OCI-LY7 (cell line): ENCODE measurements around the gene CAPN10. TPM values are rescaled to one million over a fixed set of nuclear protein-coding genes. Genes with fewer than 3 reads are reported as not detected.

Experiments used
- BruUV-seq: library from RNA; stranded (reverse); fragments of 400-500 nt; replicated peaks from 2 replicates; lab custom pipeline; 2021; lab: Mats Ljungman, UMichigan
- CTCF ChIA-PET: fragments of 300-600 bp; sonication (Branson Sonifier 250); formaldehyde crosslinking; loops from one replicate; lab custom pipeline; 2022; ENCODE audit warnings: antibody characterized with exemption; ENCODE audit not compliant: unreplicated experiment; lab: Charles Lee
- POLR2A ChIA-PET: fragments of 300-600 bp; sonication (Branson Sonifier 250); formaldehyde crosslinking; loops from one replicate; lab custom pipeline; 2022; ENCODE audit warnings: antibody characterized with exemption; lab: Charles Lee
- DNase-seq: peaks from one replicate; pipeline ENCODE4 v3.0.0-alpha.2; 2015; ENCODE audit warnings: low spot score
- H2AFZ ChIP-seq: fragments of 200-600 bp; sonication (generic), shearing (Covaris generic); 2 replicates; pipeline ENCODE4 v1.6.1; 2014; ENCODE audit warnings: mild to moderate bottlenecking, antibody characterized with exemption, low read length, moderate library complexity
- H3K27ac ChIP-seq: fragments of 200-600 bp; sonication (generic); 2 replicates; pipeline ENCODE4 v1.5.1; 2014; ENCODE audit warnings: mixed run types, low read depth, mild to moderate bottlenecking, moderate library complexity, low read length, inconsistent platforms; ENCODE audit not compliant: poor library complexity, severe bottlenecking
- H3K36me3 ChIP-seq: fragments of 200-600 bp; sonication (generic); 2 replicates; pipeline ENCODE4 v1.6.1; 2014; ENCODE audit warnings: mild to moderate bottlenecking, antibody characterized with exemption, low read length, moderate library complexity, mixed read lengths; ENCODE audit not compliant: insufficient read depth
- H3K4me1 ChIP-seq: fragments of 200-600 bp; sonication (generic); 2 replicates; pipeline ENCODE4 v1.5.1; 2014; ENCODE audit warnings: mild to moderate bottlenecking, low read length; ENCODE audit not compliant: insufficient read depth, poor library complexity, severe bottlenecking
- H3K4me2 ChIP-seq: fragments of 200-600 bp; sonication (generic); 2 replicates; pipeline ENCODE4 v1.6.1; 2014; ENCODE audit warnings: mild to moderate bottlenecking, low read length
- H3K4me3 ChIP-seq: fragments of 200-600 bp; sonication (generic); 2 replicates; pipeline ENCODE4 v1.5.1; 2014; ENCODE audit warnings: mild to moderate bottlenecking, low read depth, low read length; ENCODE audit not compliant: poor library complexity, severe bottlenecking
- H3K79me2 ChIP-seq: fragments of 200-600 bp; sonication (generic); 2 replicates; pipeline ENCODE4 v1.6.1; 2016; ENCODE audit warnings: low read depth, mild to moderate bottlenecking, low read length, moderate library complexity, mixed read lengths; ENCODE audit not compliant: insufficient read depth
- H3K9me2 ChIP-seq: fragments of 200-600 bp; sonication (generic); 2 replicates; pipeline ENCODE4 v1.6.1; 2016; ENCODE audit warnings: mild to moderate bottlenecking, low read length, mixed read lengths; ENCODE audit not compliant: insufficient read depth
- H3K9me3 ChIP-seq: fragments of 200-600 bp; sonication (generic); 2 replicates; pipeline ENCODE4 v1.6.1; 2014; ENCODE audit warnings: mild to moderate bottlenecking, mixed run types, low read length, mixed read lengths
- H4K20me1 ChIP-seq: fragments of 200-600 bp; sonication (generic); 2 replicates; pipeline ENCODE4 v1.6.1; 2014; ENCODE audit warnings: mild to moderate bottlenecking, antibody characterized with exemption, low read length, moderate library complexity, mixed read lengths; ENCODE audit not compliant: insufficient read depth
- EZH2phosphoT487 ChIP-seq: fragments of 200-600 bp; sonication (generic); IDR thresholded peaks from 2 replicates; pipeline ENCODE4 v1.6.1; 2018; ENCODE audit warnings: low read depth, borderline replicate concordance, mild to moderate bottlenecking, mixed run types, antibody characterized with exemption, low read length, moderate library complexity, mixed read lengths
- intact Hi-C: fragments of 100-400 bp; cut with micrococcal nuclease; formaldehyde crosslinking; loops from one replicate; pipeline ENCODE4 v1.10.0; 2022; ENCODE audit not compliant: unreplicated experiment
- total RNA-seq, 2 experiments: library from RNA; depleted of rRNA in 1 of 2; stranded (reverse); fragments of >200 nt in 1 of 2; shearing (Covaris generic) in 1 of 2; gene quantifications; 2 replicates each; pipeline ENCODE4 v1.2.3, GENCODE V29; 2014 to 2022
- TF ChIP-seq, protein P1 (sequence below): fragments of 200-600 bp; sonication (generic); conservative IDR thresholded peaks from 2 replicates; pipeline ENCODE4 v1.5.1; 2014; ENCODE audit warnings: mild to moderate bottlenecking, antibody characterized with exemption, low read length, moderate library complexity, mixed read lengths

The CAPN10 gene
- total RNA-seq, 2 experiments from 2014 or later = 70.6 to 78.1 TPM

DNA sequence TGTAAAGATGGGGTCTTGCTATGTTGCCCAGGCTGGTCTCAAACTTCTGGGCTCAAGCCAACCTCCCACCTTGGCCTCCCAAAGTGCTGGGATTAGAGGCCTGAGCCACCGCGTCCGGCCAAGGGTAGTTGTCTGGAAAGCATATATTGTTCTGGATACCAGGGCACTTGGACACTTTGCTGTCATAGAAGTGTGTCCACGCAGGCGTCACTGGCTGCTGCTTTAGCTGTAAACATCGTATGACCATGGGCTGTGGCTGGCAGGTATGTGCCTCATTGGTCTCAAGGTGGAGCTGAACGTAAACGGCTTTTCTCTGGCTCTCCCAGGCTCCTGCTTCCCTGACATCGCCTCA lies 35.5 kb downstream of the CAPN10 start:
- Histone ChIP-seq H4K20me1 (no peaks in the 10 kb centered on the region), H2AFZ (no peak overlapping the region), H3K9me2 (no peaks in the 10 kb centered on the region), H3K9me3 (no peaks in the 10 kb centered on the region; the same call in 1 of the 2 replicates), H3K4me3 (no peak overlapping the region), H3K4me1 (peaks cover 6% of the 10 kb centered on the region), H3K27ac (no peak overlapping the region), H3K36me3 (no peaks in the 10 kb centered on the region), H3K4me2 (no peak overlapping the region), H3K79me2 (no peaks in the 10 kb centered on the region)
- DNase-seq = no peak
- TF ChIP-seq, protein P1, sequence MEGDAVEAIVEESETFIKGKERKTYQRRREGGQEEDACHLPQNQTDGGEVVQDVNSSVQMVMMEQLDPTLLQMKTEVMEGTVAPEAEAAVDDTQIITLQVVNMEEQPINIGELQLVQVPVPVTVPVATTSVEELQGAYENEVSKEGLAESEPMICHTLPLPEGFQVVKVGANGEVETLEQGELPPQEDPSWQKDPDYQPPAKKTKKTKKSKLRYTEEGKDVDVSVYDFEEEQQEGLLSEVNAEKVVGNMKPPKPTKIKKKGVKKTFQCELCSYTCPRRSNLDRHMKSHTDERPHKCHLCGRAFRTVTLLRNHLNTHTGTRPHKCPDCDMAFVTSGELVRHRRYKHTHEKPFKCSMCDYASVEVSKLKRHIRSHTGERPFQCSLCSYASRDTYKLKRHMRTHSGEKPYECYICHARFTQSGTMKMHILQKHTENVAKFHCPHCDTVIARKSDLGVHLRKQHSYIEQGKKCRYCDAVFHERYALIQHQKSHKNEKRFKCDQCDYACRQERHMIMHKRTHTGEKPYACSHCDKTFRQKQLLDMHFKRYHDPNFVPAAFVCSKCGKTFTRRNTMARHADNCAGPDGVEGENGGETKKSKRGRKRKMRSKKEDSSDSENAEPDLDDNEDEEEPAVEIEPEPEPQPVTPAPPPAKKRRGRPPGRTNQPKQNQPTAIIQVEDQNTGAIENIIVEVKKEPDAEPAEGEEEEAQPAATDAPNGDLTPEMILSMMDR = no peak
- no peak for TF ChIP-seq EZH2phosphoT487
- BruUV-seq = no TSS peak
- POLR2A ChIA-PET = interaction anchor here (0.6 to 1.0 kb wide), 4 partner anchors 35 to 1082 kb away, joined by 3 read pairs; partner anchors contain the start of gene CAPN10
- CTCF ChIA-PET = no interaction called here
- intact Hi-C loops = no loop called here

DNA sequence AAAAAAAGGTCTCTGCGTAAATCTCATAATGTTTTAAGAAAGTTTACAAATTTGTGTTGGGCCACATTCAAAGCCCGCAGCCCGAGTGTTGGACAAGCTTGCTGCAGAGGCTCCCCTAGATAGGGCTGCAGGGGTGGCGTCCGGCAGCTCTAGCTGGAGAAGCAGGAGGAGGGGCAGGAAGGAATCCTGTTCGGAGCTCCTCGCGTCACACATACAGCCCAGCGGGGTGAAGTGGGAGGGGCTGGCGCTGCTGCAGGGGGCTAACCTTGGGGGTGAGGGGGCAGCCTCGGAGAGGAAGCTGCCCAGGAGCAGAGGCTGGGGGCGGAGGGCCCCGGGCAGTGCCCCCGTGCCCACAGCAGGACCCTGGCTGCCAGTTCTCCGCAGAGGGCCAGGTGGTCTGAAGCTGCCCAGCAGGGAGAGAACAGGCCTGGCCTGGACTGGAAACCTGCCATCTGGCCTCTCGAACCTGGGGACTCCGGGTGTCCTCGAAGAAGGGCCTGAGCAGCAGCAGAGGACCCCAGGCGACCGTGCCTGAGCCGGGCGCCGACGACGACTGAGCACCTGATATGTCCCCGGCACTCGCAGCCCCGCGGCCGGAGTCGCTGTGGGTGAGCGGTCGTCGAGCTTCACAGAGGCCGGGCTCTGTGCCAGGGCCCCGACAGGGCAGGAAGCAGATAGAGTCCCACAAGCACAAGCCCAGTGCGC lies 36.1 kb downstream of the CAPN10 start:
- no peak for TF ChIP-seq EZH2phosphoT487
- TF ChIP-seq, protein P1 = no peak
- no peaks in the 10 kb centered on the region for H4K20me1 ChIP-seq
- H2AFZ ChIP-seq = no peak overlapping the region
- CTCF ChIA-PET = no interaction called here
- BruUV-seq = no TSS peak
- H3K4me3 ChIP-seq = no peak overlapping the region
- no peak for DNase-seq
- no peak overlapping the region for H3K4me2 ChIP-seq
- H3K36me3 ChIP-seq = no peaks in the 10 kb centered on the region
- POLR2A ChIA-PET = interaction anchor here (0.9 kb wide), 1 partner anchor 57 kb away, joined by 3 read pairs; no protein-coding TSS in a partner anchor
- intact Hi-C loops = no loop called here
- H3K27ac ChIP-seq = no peak overlapping the region
- H3K79me2 ChIP-seq = no peaks in the 10 kb centered on the region
- H3K4me1 ChIP-seq = peaks cover 6% of the 10 kb centered on the region
- H3K9me2 ChIP-seq = no peaks in the 10 kb centered on the region
- no peaks in the 10 kb centered on the region; the same call in 1 of the 2 replicates for H3K9me3 ChIP-seq

DNA sequence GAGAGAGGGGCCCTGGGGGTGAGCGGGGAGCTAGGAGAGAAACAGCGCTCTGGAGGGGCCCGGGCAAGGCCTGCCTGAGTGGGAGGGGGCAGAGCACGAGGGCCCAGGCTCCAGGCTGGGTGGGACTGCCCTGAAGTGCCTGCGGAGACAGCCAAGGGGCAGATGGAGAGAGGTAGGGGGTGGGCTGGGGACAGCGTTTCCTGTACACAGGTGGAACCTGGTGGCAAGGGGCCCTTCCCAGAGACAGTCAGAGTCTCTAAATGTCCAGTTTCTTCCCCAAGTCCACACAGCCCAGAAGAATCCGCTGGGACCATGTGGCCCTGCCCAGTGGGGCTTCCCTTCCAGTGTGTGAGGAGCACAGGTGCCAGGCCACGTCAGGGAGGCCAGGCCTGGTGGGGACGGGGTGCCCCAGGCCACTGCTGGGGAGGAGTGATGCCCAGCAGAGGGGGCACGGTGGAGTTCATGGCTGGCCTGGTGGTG lies 37.0 kb downstream of the CAPN10 start:
- Histone ChIP-seq H3K4me1 (peaks cover 6% of the 10 kb centered on the region), H3K4me2 (no peak overlapping the region), H3K79me2 (no peaks in the 10 kb centered on the region), H2AFZ (no peak overlapping the region), H3K36me3 (no peaks in the 10 kb centered on the region), H3K9me2 (no peaks in the 10 kb centered on the region), H4K20me1 (no peaks in the 10 kb centered on the region), H3K27ac (no peak overlapping the region), H3K4me3 (no peak overlapping the region), H3K9me3 (no peaks in the 10 kb centered on the region; the same call in 1 of the 2 replicates)
- DNase-seq = no peak
- TF ChIP-seq, protein P1 = no peak
- no peak for TF ChIP-seq EZH2phosphoT487
- CTCF ChIA-PET = interaction anchor here (0.8 kb wide), 1 partner anchor 45 kb away, joined by 6 read pairs; no protein-coding TSS in a partner anchor
- BruUV-seq = no TSS peak
- intact Hi-C loops = no loop called here
- POLR2A ChIA-PET = no interaction called here
